ENCODE results near the gene RNF133.

Gene RNF133, protein sequence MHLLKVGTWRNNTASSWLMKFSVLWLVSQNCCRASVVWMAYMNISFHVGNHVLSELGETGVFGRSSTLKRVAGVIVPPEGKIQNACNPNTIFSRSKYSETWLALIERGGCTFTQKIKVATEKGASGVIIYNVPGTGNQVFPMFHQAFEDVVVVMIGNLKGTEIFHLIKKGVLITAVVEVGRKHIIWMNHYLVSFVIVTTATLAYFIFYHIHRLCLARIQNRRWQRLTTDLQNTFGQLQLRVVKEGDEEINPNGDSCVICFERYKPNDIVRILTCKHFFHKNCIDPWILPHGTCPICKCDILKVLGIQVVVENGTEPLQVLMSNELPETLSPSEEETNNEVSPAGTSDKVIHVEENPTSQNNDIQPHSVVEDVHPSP
- total RNA-seq = 0 reads per million in 9 experiments

DNA sequence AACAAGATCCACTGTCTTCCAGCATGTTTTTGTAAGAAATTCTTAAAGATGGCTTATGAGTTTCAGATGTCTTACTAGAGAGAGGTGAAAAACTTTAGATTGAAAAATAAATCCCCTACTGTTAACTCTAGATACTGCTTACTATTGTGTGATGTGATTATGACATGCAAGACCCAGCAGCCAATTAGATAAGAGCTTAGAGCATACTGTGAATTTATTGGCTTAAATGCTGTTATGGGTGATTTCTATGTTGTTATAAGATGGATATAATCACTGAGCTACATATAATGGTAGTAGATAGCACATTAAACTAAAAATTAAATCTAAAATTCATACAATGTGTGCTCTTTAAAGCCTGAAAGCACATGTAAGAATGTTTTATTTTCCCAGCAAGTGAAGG, at the start of gene RNF133:
Gene RNF133, minus strand, starts transcription at position 101 of the 400 bp plus-strand sequence. CDS start 199 bp downstream, outside the sequence.
- no peaks in the 10 kb centered on the region for H3K27me3 Mint-ChIP-seq

DNA sequence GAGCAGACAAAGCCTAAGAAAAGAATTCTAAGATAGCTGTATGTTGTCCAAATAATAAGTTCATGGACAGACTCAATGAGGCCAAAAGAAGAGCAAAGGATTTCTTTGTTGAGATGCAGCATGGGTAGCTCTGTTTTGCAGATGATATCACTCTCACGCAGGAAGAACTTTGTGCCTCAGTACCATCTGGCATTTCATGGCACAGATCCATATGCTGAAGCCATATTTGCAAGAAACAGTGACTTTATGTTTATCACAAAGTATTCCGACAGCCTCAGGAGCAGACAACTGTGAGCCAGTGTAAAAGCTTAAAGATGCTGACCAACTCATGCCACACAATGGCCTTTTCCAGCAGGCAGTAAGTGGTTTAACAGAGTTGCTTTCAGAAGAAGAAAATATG, 49.3 kb upstream of the RNF133 start:
- H3K36me3 Mint-ChIP-seq (ENCODE audit: insufficient read depth) = no peaks in the 10 kb centered on the region
- no peaks in the 10 kb centered on the region for H3K27me3 Mint-ChIP-seq
- no peak overlapping the region for H3K27ac Mint-ChIP-seq
- ATAC-seq (replicated peaks) (no peak), DNase-seq (no peak)
- peaks cover 0 to 6% of the 10 kb centered on the region in 2 donors for H3K9me3 Mint-ChIP-seq
- no peaks in the 10 kb centered on the region for H3K4me1 Mint-ChIP-seq (ENCODE audit: low read depth in 2 of 2)
- H3K4me3 Mint-ChIP-seq = no peak overlapping the region

More for the DNA sequence above, at the start of gene RNF133:
- DNase-seq = no peak
- H3K4me3 Mint-ChIP-seq = no peak within 1 kb of the TSS
- no peak for ATAC-seq (replicated peaks)
- H3K4me1 Mint-ChIP-seq (ENCODE audit: low read depth in 2 of 2) = no peaks in the 10 kb centered on the region
- H3K9me3 Mint-ChIP-seq = peaks cover 0 to 8% of the 10 kb centered on the region in 2 donors
- H3K36me3 Mint-ChIP-seq (ENCODE audit: insufficient read depth) = no peaks in the 10 kb centered on the region
- H3K27ac Mint-ChIP-seq = no peak within 1 kb of the TSS

DNA sequence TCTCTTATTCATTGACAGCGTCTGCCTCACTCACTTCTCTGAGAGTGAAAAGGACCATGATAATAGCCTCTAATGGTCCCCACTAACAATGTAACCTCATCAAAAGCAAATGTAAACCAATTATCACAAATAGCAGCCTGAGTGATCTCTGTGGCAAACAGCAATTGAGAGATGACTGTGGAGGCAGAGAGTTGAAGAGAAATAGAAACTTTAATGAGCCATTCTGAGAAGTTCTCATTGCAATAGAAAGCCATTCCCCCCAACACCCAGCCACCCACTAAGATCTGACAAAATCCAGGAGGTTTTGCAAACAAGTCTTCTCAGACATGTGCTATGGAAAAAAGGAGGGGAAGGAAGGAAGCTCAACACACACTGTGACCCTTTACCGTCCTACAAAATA, 48.0 kb upstream of the RNF133 start:
- DNase-seq = no peak

DNA sequence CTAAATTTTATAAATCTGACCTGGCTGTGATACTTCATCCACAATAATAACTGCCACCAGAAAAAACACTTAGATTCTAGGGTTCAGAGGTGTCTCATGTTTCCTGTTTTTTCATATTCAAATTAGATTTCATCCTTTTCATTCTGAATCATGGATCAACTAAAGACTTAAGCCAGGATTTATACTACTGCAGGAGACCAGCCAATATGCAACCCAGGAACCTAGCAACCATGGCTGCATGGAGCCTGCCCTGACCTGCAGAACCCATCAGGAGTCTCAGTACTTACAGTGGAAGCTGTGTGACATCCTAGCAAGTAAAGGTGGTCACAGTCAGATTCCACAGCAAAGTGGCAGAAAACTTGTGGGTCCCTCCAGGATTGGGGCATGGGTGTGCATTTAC, 44.3 kb upstream of the RNF133 start:
- ATAC-seq (replicated peaks) = no peak
- no peak overlapping the region for H3K4me3 Mint-ChIP-seq

More for the DNA sequence above, 48.0 kb upstream of the RNF133 start:
- Mint-ChIP-seq H3K27me3 (no peaks in the 10 kb centered on the region), H3K4me1 (ENCODE audit: low read depth in 2 of 2) (no peaks in the 10 kb centered on the region), H3K4me3 (no peak overlapping the region), H3K27ac (no peak overlapping the region), H3K36me3 (ENCODE audit: insufficient read depth) (no peaks in the 10 kb centered on the region), H3K9me3 (peaks cover 0 to 6% of the 10 kb centered on the region in 2 donors)
- ATAC-seq (replicated peaks) = no peak

DNA sequence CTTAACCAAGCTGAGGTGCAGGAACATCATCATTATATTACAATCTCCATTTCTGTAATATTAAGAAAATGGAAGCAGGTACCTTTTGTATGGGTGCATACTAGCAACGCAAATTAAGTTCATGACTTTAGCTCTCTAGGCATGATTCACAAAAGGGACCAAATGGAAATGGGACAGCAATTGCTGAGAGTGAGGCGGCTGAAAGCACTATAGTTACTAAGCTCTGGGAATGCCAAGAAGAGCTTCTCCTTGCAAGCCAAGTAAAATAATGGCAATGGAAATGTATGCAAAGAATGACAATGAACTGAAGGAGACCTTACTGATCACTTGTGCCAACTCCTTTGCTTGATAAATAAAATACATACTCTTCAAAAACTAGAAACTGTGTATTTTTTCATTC, 40.0 kb upstream of the RNF133 start:
- ATAC-seq (replicated peaks) = no peak
- Mint-ChIP-seq H3K27me3 (no peaks in the 10 kb centered on the region), H3K27ac (no peak overlapping the region)

More for the DNA sequence above, 44.3 kb upstream of the RNF133 start:
- H3K27me3 Mint-ChIP-seq = no peaks in the 10 kb centered on the region
- no peak for DNase-seq
- H3K4me1 Mint-ChIP-seq (ENCODE audit: low read depth in 2 of 2) = no peaks in the 10 kb centered on the region
- no peak overlapping the region for H3K27ac Mint-ChIP-seq
- H3K36me3 Mint-ChIP-seq (ENCODE audit: insufficient read depth) = no peaks in the 10 kb centered on the region
- peaks cover 9 to 11% of the 10 kb centered on the region in 2 donors for H3K9me3 Mint-ChIP-seq

DNA sequence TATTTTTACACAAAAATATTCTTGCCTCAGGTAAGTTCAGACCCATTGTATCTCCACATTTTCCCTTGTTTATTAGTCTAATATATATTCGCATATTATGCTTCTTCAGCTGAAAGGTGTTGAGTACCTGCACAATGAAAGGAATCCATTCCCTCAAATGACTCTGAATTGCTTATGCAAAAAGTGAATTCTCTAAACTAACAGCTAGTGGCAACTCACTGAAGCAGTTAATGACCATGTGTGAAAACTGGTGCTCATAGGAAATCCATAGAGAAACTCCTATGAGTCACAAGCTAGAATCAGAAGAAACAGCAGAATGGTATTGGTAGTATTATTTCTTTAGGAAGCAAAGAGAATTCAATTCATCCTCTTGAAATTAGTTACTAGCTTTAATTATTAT, 37.3 kb upstream of the RNF133 start:
- ATAC-seq (replicated peaks) (no peak), DNase-seq (no peak)
- H3K9me3 Mint-ChIP-seq = peaks cover 6 to 12% of the 10 kb centered on the region in 2 donors
- no peak overlapping the region for H3K4me3 Mint-ChIP-seq
- no peaks in the 10 kb centered on the region for H3K4me1 Mint-ChIP-seq (ENCODE audit: low read depth in 2 of 2)
- H3K36me3 Mint-ChIP-seq (ENCODE audit: insufficient read depth) = no peaks in the 10 kb centered on the region
- no peak overlapping the region for H3K27ac Mint-ChIP-seq
- H3K27me3 Mint-ChIP-seq = no peaks in the 10 kb centered on the region

More for the DNA sequence above, 40.0 kb upstream of the RNF133 start:
- Mint-ChIP-seq H3K9me3 (peaks cover 6 to 12% of the 10 kb centered on the region in 2 donors), H3K4me1 (ENCODE audit: low read depth in 2 of 2) (no peaks in the 10 kb centered on the region), H3K4me3 (no peak overlapping the region), H3K36me3 (ENCODE audit: insufficient read depth) (no peaks in the 10 kb centered on the region)
- no peak for DNase-seq

DNA sequence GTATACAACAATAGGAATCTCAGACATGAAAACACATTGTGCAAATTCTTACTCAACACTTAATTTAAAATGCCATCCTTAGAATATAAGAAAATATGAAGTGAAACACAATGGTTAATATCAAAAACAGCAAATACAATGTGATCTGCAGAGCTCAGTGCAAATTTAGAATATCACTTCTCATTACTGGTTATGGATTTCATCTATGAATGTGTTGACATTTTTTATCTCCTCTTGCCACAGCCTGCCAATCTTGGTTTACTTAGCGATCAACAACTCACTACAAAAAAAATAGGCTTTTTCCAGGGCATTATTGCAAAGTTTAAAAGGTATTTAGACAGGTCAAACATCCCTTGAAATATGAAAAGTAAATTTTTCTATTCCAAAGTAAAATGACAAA, 28.8 kb upstream of the RNF133 start:
- Mint-ChIP-seq H3K27ac (no peak overlapping the region), H3K9me3 (peaks cover 0 to 5% of the 10 kb centered on the region in 2 donors), H3K4me3 (no peak overlapping the region), H3K4me1 (ENCODE audit: low read depth in 2 of 2) (no peaks in the 10 kb centered on the region), H3K27me3 (no peaks in the 10 kb centered on the region), H3K36me3 (ENCODE audit: insufficient read depth) (no peaks in the 10 kb centered on the region)
- DNase-seq (no peak), ATAC-seq (replicated peaks) (no peak)

DNA sequence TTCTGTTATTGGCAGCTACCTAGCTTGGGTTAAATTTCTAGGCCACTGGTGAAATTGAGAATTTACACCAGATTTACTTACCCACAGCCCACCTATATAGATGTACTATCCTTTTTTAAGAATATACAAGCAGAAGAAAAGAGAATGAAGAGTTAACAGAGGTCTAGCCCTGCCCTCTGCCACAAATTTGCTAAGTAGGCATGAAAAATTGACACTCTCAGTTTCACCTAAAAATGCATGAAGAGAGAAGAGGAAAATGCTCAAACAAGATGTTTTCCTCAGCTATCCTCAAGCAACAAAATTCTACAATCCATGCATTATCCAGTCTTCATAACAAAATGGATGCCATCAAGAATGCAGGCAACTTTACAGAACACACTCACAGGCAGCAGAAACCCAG, 28.4 kb upstream of the RNF133 start:
- DNase-seq = no peak
- H3K27me3 Mint-ChIP-seq = no peaks in the 10 kb centered on the region
- H3K4me1 Mint-ChIP-seq (ENCODE audit: low read depth in 2 of 2) = no peaks in the 10 kb centered on the region
- no peak for ATAC-seq (replicated peaks)
- H3K36me3 Mint-ChIP-seq (ENCODE audit: insufficient read depth) = no peaks in the 10 kb centered on the region
- H3K4me3 Mint-ChIP-seq = no peak overlapping the region
- H3K27ac Mint-ChIP-seq = no peak overlapping the region
- peaks cover 0 to 5% of the 10 kb centered on the region in 2 donors for H3K9me3 Mint-ChIP-seq

DNA sequence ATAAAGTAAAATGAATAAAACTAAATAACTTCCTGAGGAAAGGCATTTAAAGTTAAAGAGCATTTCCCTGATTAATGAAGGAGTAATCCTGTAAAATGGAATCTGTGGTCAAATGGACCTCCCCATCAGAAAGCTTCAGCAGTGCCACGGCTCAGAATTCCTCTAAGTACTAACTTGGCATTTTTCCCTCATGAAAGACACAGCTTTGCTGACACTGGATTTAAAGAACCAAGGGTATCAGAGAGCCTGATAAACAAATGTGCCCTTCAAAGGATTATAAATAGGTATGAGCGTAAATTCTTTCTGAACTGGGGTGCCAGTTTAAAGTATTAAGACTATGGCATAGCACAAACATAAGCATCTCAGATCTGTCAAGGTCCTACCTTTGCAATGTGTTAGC, 28.0 kb upstream of the RNF133 start:
- no peak for ATAC-seq (replicated peaks)
- Mint-ChIP-seq H3K36me3 (ENCODE audit: insufficient read depth) (no peaks in the 10 kb centered on the region), H3K27ac (no peak overlapping the region), H3K4me3 (no peak overlapping the region), H3K27me3 (no peaks in the 10 kb centered on the region), H3K4me1 (ENCODE audit: low read depth in 2 of 2) (no peaks in the 10 kb centered on the region), H3K9me3 (peaks cover 0 to 5% of the 10 kb centered on the region in 2 donors)
- no peak for DNase-seq

DNA sequence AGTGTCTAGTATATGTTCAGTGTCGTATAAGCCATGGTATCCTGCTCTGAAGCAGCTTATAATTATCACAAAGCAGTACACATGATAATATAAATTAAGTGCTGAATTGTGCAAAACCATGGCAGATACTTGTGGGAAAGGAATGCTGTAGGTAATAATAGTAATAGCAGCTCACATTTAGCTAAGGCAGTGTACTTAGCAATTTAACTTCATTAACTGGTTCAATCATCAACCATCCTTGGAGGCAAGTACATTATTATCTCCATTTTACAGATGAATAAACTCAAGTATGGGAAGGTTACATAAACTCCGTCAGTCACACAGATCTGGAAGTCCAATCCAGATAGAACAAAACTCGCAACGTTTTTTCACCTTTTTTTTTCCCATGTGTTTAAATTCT, 25.4 kb upstream of the RNF133 start:
- no peak for ATAC-seq (replicated peaks)
- no peak overlapping the region for H3K4me3 Mint-ChIP-seq
- H3K36me3 Mint-ChIP-seq (ENCODE audit: insufficient read depth) = no peaks in the 10 kb centered on the region
- no peaks in the 10 kb centered on the region for H3K27me3 Mint-ChIP-seq
- no peak for DNase-seq
- no peak overlapping the region for H3K27ac Mint-ChIP-seq
- no peaks in the 10 kb centered on the region for H3K4me1 Mint-ChIP-seq (ENCODE audit: low read depth in 2 of 2)
- H3K9me3 Mint-ChIP-seq = peaks cover 0 to 8% of the 10 kb centered on the region in 2 donors

DNA sequence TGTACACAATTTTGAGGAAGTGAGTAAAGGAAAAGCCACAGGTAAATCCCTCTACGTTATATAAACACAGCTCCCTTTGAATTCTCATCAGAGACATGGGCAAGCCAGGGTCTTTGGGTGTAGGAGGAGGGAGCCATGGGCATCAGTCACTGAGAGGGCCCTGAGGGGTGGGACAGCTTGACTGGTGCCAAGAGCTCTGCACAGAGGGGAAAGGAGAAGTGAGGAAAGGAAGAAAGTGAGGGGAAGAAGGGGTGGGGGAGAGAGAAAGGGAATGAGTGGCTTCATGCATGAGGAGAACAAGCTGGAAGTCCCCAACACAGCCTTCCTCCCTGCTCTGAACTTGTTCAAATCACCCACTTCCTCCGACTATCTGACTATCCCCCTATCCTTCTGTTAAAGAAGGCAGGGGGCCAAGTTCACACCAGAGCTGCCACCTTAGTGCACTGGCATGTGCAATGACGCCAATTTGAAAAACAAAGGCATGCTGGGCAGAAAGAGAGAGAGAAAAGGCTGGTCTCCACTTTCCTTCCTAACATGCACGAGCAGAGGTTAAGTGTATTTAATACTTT, 20.2 kb upstream of the RNF133 start:
- ATAC-seq (replicated peaks) = no peak
- Mint-ChIP-seq H3K36me3 (ENCODE audit: insufficient read depth) (no peaks in the 10 kb centered on the region), H3K27me3 (no peaks in the 10 kb centered on the region), H3K27ac (no peak overlapping the region), H3K4me3 (no peak overlapping the region), H3K9me3 (peaks cover 4 to 13% of the 10 kb centered on the region in 2 donors), H3K4me1 (ENCODE audit: low read depth in 2 of 2) (no peaks in the 10 kb centered on the region)
- no peak for DNase-seq

DNA sequence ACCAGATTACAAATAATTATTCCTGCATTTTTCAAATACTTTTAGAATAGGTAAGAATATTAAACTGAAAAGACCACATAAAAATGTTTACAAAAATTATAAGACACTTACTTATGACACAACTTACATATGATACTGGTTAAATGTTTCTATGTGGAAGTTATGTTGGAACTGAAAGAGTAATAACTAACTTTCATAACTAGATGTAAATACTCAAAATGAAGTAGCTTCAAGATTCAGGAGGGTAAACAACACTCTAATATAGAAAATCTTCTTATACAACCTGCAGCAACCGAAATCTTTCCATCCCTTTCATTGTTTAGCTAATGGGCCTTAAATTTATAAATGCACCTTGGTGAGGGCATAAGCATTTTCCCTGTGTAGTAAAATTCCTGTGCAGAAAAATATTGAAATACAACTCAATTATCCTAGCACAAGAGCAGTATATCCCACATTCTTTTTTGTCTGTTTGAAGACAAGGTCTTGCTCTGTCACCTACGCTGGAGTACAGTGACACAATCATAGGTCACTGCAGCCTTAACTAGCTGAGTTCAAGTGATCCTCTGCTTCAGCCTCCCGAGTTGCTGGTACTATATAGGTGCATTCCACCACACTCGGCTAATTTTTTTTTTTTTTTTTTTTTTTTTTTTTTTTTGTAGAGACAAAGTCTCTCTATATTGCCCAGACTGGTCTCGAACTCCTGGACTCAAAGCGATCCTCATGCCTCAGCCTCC, 18.6 kb upstream of the RNF133 start:
- Mint-ChIP-seq H3K9me3 (peaks cover 4 to 13% of the 10 kb centered on the region in 2 donors), H3K27ac (no peak overlapping the region), H3K27me3 (no peaks in the 10 kb centered on the region), H3K4me3 (no peak overlapping the region), H3K4me1 (ENCODE audit: low read depth in 2 of 2) (no peaks in the 10 kb centered on the region), H3K36me3 (ENCODE audit: insufficient read depth) (no peaks in the 10 kb centered on the region)
- no peak for DNase-seq
- ATAC-seq (replicated peaks) = no peak

DNA sequence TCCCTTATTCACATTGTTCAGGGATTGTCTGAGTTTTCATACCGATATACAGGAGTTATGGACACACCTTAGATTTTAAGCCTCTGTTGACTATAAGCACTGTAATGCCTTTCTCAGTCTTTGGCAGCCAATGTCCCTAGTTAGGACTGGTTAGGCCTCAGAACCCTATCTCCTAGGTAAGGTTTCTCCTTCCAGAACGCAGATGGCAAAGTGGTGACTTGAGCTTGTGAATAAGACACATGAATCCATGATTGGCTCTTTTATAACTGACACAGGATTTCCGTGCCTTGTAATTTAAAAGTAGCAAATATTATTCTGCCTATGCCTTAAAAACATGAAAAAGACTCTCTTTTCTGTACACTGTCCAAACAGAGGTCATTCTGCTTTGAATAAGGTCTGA, 16.3 kb upstream of the RNF133 start:
- ATAC-seq (replicated peaks) = no peak
- no peaks in the 10 kb centered on the region for H3K27me3 Mint-ChIP-seq
- no peak for DNase-seq
- no peak overlapping the region for H3K4me3 Mint-ChIP-seq
- no peaks in the 10 kb centered on the region for H3K4me1 Mint-ChIP-seq (ENCODE audit: low read depth in 2 of 2)
- H3K9me3 Mint-ChIP-seq = peaks cover 5 to 13% of the 10 kb centered on the region in 2 donors
- no peak overlapping the region for H3K27ac Mint-ChIP-seq
- peaks cover 3% of the 10 kb centered on the region for H3K36me3 Mint-ChIP-seq (ENCODE audit: insufficient read depth)
